ENCODE data around the gene MFSD1. TPM values are rescaled to one million over a fixed set of nuclear protein-coding genes. Genes with fewer than 3 reads are reported as not detected.

Gene MFSD1
- total RNA-seq, 2 donors from 2014 or later = 43.9 to 45.6 TPM

GRCh38 chr3:158837240-158837639 is 35.4 kb downstream of the MFSD1 start:
- DNase-seq (ENCODE audit: low spot score) = no peak
- Histone ChIP-seq H3K4me3 (no peak overlapping the region), H3K4me1 (no peaks in the 10 kb centered on the region), H3K27ac (no peak overlapping the region), H3K9me3 (no peaks in the 10 kb centered on the region), H3K36me3 (peaks cover under 1% of the 10 kb centered on the region), H3K27me3 (no peaks in the 10 kb centered on the region)
- no peak for TF ChIP-seq CTCF (IDR thresholded peaks at IDR 0.05)

GRCh38 chr3:158839966-158840365 is 38.1 kb downstream of the MFSD1 start:
- no peaks in the 10 kb centered on the region for H3K9me3 ChIP-seq
- no peak for DNase-seq (ENCODE audit: low spot score)
- H3K27ac ChIP-seq = no peak overlapping the region
- H3K4me3 ChIP-seq = no peak overlapping the region
- no peaks in the 10 kb centered on the region for H3K27me3 ChIP-seq
- TF ChIP-seq CTCF (IDR thresholded peaks at IDR 0.05) = no peak
- H3K4me1 ChIP-seq = no peaks in the 10 kb centered on the region
- H3K36me3 ChIP-seq = no peaks in the 10 kb centered on the region

GRCh38 chr3:158841387-158841786 is 39.5 kb downstream of the MFSD1 start:
- Histone ChIP-seq H3K27me3 (no peaks in the 10 kb centered on the region), H3K4me1 (no peaks in the 10 kb centered on the region), H3K27ac (no peak overlapping the region), H3K36me3 (no peaks in the 10 kb centered on the region), H3K9me3 (no peaks in the 10 kb centered on the region), H3K4me3 (no peak overlapping the region)
- no peak for DNase-seq (ENCODE audit: low spot score)
- no peak for TF ChIP-seq CTCF (IDR thresholded peaks at IDR 0.05)

- no peaks in the 10 kb centered on the region for H3K36me3 ChIP-seq
- no peaks in the 10 kb centered on the region for H3K27me3 ChIP-seq
- no peaks in the 10 kb centered on the region for H3K9me3 ChIP-seq
- no peak for DNase-seq (ENCODE audit: low spot score)
- no peak overlapping the region for H3K27ac ChIP-seq
- no peak overlapping the region for H3K4me3 ChIP-seq
- TF ChIP-seq CTCF (IDR thresholded peaks at IDR 0.05) = no peak
- H3K4me1 ChIP-seq = no peaks in the 10 kb centered on the region
Measured at GRCh38 chr3:158842976-158843375, 41.1 kb downstream of the MFSD1 start.

GRCh38 chr3:158845765-158846350 is 44.0 kb downstream of the MFSD1 start:
- H3K36me3 ChIP-seq = no peaks in the 10 kb centered on the region

More at GRCh38 chr3:158845765-158846350, 44.0 kb downstream of the MFSD1 start:
- Histone ChIP-seq H3K9me3 (no peaks in the 10 kb centered on the region), H3K27me3 (no peaks in the 10 kb centered on the region), H3K4me1 (no peaks in the 10 kb centered on the region), H3K4me3 (no peak overlapping the region), H3K27ac (no peak overlapping the region)
- no peak for DNase-seq (ENCODE audit: low spot score)
- peak; percentile 28 to 78 for TF ChIP-seq CTCF (IDR thresholded peaks at IDR 0.05)
